A673 (cell line): ENCODE data around the gene MOG. TPM values are rescaled to one million over a fixed set of nuclear protein-coding genes. Genes with fewer than 3 reads are reported as not detected.
"Not testable (repeated sequence)": the region's sequence is repeated elsewhere in the genome, so short reads cannot be mapped to it uniquely, and the experiment has no call there.

ENCODE experiments used
- BruUV-seq: library from RNA; stranded (reverse); fragments of 400-500 nt; replicated peaks from 2 replicates; lab custom pipeline; 2021; lab: Mats Ljungman, UMichigan
- CTCF ChIA-PET: fragments of 300-600 bp; sonication (Branson Sonifier 250); formaldehyde crosslinking; loops from one replicate; lab custom pipeline; 2022; ENCODE audit warnings: antibody characterized with exemption; lab: Charles Lee
- POLR2A ChIA-PET: fragments of 300-600 bp; sonication (Branson Sonifier 250); formaldehyde crosslinking; loops from one replicate; lab custom pipeline; 2022; ENCODE audit warnings: antibody characterized with exemption; ENCODE audit not compliant: low non-redundant PET; lab: Charles Lee
- DNase-seq: peaks from one replicate; pipeline ENCODE4 v3.0.0-alpha.2; 2015; ENCODE audit warnings: low spot score
- H3K27ac ChIP-seq: fragments of 200-600 bp; sonication (generic); 2 replicates; pipeline ENCODE4 v1.5.1; 2016; ENCODE audit warnings: mixed run types, low read depth, mild to moderate bottlenecking, mixed read lengths, antibody characterized with exemption, low read length; ENCODE audit not compliant: poor library complexity, severe bottlenecking
- H3K27me3 ChIP-seq: fragments of 200-600 bp; sonication (generic); replicated peaks from 2 replicates; pipeline ENCODE4 v1.6.1; 2017; ENCODE audit warnings: mixed run types, low read depth, mild to moderate bottlenecking, mixed read lengths, antibody characterized with exemption, low read length; ENCODE audit not compliant: insufficient read depth, poor library complexity
- H3K36me3 ChIP-seq: fragments of 200-600 bp; sonication (generic); 2 replicates; pipeline ENCODE4 v1.6.1; 2016; ENCODE audit warnings: mixed run types, mild to moderate bottlenecking, mixed read lengths, antibody characterized with exemption, low read length; ENCODE audit not compliant: insufficient read depth, poor library complexity, severe bottlenecking
- H3K4me1 ChIP-seq: fragments of 200-600 bp; sonication (generic); 2 replicates; pipeline ENCODE4 v1.6.1; 2017; ENCODE audit warnings: mixed run types, mild to moderate bottlenecking, mixed read lengths, antibody characterized with exemption, low read length; ENCODE audit not compliant: insufficient read depth, poor library complexity, severe bottlenecking
- H3K4me3 ChIP-seq: fragments of 200-600 bp; sonication (generic); 2 replicates; pipeline ENCODE4 v1.5.1; 2016; ENCODE audit warnings: low read depth, mixed run types, mild to moderate bottlenecking, mixed read lengths, low read length; ENCODE audit not compliant: poor library complexity, severe bottlenecking
- H3K9me3 ChIP-seq: fragments of 200-600 bp; sonication (generic); 2 replicates; pipeline ENCODE4 v1.6.1; 2016; ENCODE audit warnings: mixed run types, low read depth, mild to moderate bottlenecking, mixed read lengths, antibody characterized with exemption, low read length; ENCODE audit not compliant: poor library complexity, severe bottlenecking
- CTCF ChIP-seq: fragments of 300-800, 200-600 bp; sonication (generic); conservative IDR thresholded peaks from 2 replicates; pipeline ENCODE4 v1.5.1; 2017; ENCODE audit warnings: low read depth, mild to moderate bottlenecking, antibody characterized with exemption, low read length, moderate library complexity, mixed read lengths
- EZH2 ChIP-seq: fragments of 200-600 bp; sonication (generic); IDR thresholded peaks from 2 replicates; pipeline ENCODE4 v1.6.1; 2017; ENCODE audit warnings: borderline replicate concordance, low read depth, mild to moderate bottlenecking, mixed read lengths, antibody characterized with exemption, low read length; ENCODE audit not compliant: poor library complexity, severe bottlenecking
- intact Hi-C: fragments of 100-400 bp; cut with micrococcal nuclease; formaldehyde crosslinking; loops from one replicate; pipeline ENCODE4 v1.10.0; 2022; ENCODE audit not compliant: unreplicated experiment
- total RNA-seq: library from RNA; stranded (reverse); gene quantifications from 2 replicates; pipeline ENCODE4 v1.2.3, GENCODE V29; 2021

Gene MOG
- total RNA-seq, 1 experiment from 2014 or later = not detected

- POLR2A ChIA-PET = no interaction called here
- Histone ChIP-seq H3K4me3 (no peak overlapping the region), H3K27me3 (no peaks in the 10 kb centered on the region), H3K4me1 (no peaks in the 10 kb centered on the region), H3K9me3 (no peaks in the 10 kb centered on the region), H3K36me3 (no peaks in the 10 kb centered on the region), H3K27ac (no peak overlapping the region)
- CTCF ChIA-PET = interaction anchor here (1.3 kb wide), 1 partner anchor 11 kb away, joined by 3 read pairs; no protein-coding TSS in a partner anchor
- BruUV-seq = no TSS peak
- no peak for DNase-seq
- intact Hi-C loops = no loop called here
- TF ChIP-seq EZH2 (no peak), CTCF (no peak)
These were observed 1.2 kb upstream of the MOG start for GRCh38 chr6:29655658-29656057.

GRCh38 chr6:29656157-29656556, 735 bp upstream of the MOG start:
- H3K4me1 ChIP-seq = no peaks in the 10 kb centered on the region
- ChIA-PET POLR2A (no interaction called here), CTCF (no interaction called here)
- no TSS peak for BruUV-seq
- H3K27me3 ChIP-seq = no peaks in the 10 kb centered on the region
- no peaks in the 10 kb centered on the region for H3K36me3 ChIP-seq
- no peak for TF ChIP-seq EZH2
- TF ChIP-seq CTCF = no peak
- intact Hi-C loops = no loop called here
- no peaks in the 10 kb centered on the region for H3K9me3 ChIP-seq
- H3K27ac ChIP-seq = no peak overlapping the region
- no peak for DNase-seq
- no peak overlapping the region for H3K4me3 ChIP-seq

- DNase-seq = no peak
- Histone ChIP-seq H3K36me3 (no peaks in the 10 kb centered on the region), H3K27ac (no peak overlapping the region), H3K27me3 (no peaks in the 10 kb centered on the region), H3K9me3 (no peaks in the 10 kb centered on the region), H3K4me1 (no peaks in the 10 kb centered on the region), H3K4me3 (no peak overlapping the region)
- TF ChIP-seq CTCF = no peak
- TF ChIP-seq EZH2 = no peak
- intact Hi-C loops = no loop called here
- ChIA-PET POLR2A (interaction anchor here (0.5 kb wide), 1 partner anchor 1988 kb away, joined by 8 read pairs; no protein-coding TSS in a partner anchor), CTCF (interaction anchor here (1.0 to 1.1 kb wide), 2 partner anchors 10 to 11 kb away, joined by 4 to 7 read pairs; no protein-coding TSS in a partner anchor)
- BruUV-seq = no TSS peak
These were observed 4.2 kb downstream of the MOG start for GRCh38 chr6:29661071-29661470.

- POLR2A ChIA-PET = not testable (repeated sequence)
These were observed 4.7 kb downstream of the MOG start for GRCh38 chr6:29661502-29662141.

More at GRCh38 chr6:29661502-29662141, 4.7 kb downstream of the MOG start:
- BruUV-seq, H3K9me3 ChIP-seq, H3K36me3 ChIP-seq, H3K4me3 ChIP-seq, H3K4me1 ChIP-seq, H3K27ac ChIP-seq, H3K27me3 ChIP-seq, DNase-seq, intact Hi-C loops: not testable (repeated sequence)
- CTCF ChIA-PET = interaction anchor here (0.6 to 1.1 kb wide), 3 partner anchors 10 to 29 kb away, joined by 4 to 7 read pairs (median 5); partner anchors contain the start of gene GABBR1
